Cerebellar nuclear complex (tissue), 1 donor: Measurements from ENCODE around the gene FANCL.
"Not testable (repeated sequence)": the region's sequence is repeated elsewhere in the genome, so short reads cannot be mapped to it uniquely, and the experiment has no call there.

ENCODE experiments used
- DNase-seq, 2 experiments: peaks; one replicate each; lab custom pipeline; 2025; lab: John Stamatoyannopoulos, UW

FANCL gene

DNA sequence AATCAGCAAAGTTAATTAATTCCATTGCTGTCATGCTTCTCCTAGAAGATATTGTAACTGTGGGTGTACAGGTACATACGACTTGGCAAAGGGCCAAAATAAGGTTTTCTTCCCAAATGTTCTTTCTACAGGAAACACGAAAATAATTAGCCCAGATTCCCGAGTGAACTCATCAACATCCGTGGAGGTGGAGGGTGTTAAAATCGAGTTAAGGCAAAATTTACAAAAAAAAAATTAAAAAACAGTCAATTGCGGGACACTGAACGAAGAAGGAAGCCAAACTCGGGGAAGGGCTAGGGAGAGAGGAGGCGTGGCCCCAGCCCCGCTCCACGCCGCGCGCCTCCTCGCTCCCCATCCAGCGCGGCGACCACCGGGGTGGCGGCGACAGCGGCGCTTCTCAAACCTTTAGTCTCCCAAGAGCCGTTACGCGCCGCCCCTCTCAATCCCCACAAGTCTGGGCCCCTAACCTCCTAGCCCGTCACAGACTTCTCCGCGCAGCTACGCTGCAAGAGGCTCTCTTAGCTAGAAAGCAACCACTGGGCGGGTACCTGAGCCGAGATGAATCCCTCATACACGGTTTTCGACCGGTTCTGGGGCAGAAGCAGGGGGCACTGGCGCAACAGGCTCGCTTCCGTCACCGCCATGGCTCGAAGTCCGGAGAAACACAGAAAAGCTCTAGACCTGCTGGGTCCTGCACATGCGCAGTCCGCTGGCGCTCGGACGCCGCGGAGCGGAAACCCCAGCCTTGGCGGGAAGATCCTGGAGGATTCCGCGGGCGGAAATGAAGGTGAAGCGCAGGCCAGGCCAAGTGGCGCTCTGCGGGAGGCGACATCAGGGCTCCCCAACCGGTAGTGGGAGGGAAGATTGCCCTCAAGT, at the start of gene FANCL:
TSS of gene FANCL (minus strand) at position 656 of the 876 bp plus-strand sequence. CDS start at position 644, 12 bp downstream.
- DNase-seq: no peak

DNA sequence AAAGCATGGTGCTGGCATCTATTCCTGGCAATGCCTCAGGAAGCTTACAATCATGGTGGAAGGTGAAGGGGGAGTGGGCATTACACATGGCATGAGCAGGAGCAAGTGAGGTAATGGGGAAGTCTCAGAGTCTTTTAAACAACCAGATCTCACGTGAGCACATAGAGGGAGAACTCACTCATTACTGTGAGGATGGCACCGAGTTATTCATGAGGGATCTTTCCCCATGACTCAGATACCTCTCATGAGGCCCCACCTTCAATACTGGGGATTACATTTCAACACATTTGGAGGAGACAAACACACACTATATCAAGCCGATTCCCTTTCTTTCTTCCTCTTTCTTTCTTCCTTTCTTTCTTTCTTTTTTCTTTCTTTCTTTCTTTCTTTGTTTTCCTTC, 47.9 kb upstream of the FANCL start:
- no peak for DNase-seq

DNA sequence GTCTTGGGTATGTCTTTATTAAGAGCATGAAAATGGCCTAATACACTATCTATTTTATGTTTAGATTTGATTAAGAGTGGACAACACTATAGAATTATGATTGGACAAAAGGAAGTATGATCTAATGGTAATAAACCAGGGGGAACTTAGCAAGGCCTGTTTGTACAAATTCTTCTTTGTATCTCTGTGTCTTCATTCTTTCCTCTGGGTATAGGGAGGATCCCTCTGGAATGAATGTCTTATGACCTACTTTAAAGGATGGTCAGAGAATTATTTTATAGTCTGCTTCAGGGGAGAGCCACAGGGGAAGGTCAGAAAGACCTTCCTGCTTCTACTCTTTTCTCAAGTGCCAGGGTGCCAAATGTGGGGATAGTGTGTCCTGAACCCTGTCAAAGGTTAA, 42.8 kb upstream of the FANCL start:
- no peak for DNase-seq

DNA sequence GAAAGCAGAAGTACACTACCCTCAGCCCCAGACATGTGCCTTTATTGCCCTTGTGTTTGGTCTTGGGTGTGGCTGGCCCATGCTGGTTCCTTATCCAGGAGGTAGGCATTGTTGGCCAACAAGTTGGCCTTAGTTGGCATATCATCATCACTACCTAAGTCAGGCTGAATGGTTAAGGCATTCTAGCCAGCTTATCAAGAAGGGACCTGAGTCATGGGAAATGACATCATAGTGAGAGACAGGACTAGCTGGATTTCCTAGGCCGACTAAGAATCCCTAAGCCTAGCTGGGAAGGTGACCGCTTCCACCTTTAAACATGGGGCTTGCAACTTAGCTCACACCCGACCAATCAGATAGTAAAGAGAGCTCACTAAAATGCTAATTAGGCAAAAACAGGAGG, 34.0 kb upstream of the FANCL start:
- not testable (repeated sequence) for DNase-seq

DNA sequence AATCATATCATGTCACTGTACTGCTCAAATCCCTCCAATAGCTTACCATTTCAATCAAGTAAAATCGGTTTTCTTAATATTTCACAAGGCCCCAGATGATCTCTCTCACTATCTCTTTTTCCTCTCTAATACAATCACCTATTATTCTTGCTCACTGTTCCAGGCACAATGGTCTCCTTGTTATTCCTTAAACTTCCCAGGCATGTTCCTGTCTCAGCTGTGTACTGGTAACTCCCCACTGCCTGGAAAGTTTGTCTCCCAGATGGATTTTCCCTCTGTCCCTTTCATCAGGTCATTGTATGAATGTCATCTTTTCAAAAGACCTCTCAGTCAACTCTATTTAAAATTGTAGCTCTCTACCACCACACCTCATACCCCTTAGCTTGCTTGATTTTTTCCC, 30.7 kb upstream of the FANCL start:
- DNase-seq: no peak

DNA sequence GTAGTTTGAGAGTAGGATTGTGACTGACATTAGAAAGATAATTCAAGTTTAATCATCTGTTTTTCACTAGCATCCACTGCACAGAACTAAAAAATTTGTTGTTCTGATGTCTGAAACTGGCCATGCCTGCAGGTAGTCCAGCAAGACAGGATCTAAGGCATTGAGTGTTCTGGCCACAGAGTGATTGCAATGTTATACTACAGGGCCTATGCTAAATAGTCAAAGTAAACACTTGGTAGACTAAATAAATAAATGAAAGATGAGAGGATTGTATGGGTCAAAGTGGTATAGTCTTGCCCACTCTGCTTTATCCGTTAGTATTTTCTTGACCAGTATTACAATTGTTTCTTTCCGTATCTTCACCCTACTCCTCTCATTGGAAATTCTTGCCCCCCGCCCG, 27.6 kb upstream of the FANCL start:
- DNase-seq: no peak

DNA sequence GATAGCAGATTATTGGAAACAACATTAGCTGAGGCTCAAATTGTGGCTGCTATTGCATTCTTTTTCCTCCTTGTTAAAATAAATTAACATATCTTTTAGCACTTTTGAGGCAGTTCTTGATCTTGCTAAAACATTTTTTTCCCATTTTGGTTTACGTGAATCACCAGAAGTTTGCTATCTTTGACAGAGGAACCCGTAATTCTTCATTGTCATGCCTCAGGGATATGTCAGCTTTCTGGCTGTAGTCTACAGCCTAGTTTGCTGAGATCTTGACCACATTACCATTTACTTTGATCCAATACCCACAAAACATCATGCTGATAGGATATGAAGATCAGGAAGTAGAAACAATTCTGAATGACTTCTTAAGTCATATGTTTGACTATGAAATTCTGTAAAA, 25.1 kb upstream of the FANCL start:
- no peak for DNase-seq

DNA sequence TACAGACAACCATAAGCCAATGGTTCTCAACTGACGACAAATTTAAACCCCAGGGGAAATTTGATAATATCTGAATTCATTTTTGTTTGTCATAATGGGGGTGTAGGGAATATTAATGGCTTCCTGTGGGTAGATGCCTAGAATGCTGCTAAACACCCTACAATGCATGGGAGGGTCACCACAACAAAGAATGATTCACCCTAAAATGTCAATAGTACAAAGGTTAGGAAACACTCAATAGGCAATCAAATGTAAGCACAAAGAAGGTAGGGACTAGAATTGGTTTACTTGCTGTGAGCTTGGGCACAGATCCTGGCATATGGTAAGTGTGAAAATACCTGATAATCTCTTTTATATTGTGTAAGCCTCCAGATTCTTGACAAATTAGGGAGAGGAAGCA, 20.1 kb upstream of the FANCL start:
- DNase-seq: no peak

DNA sequence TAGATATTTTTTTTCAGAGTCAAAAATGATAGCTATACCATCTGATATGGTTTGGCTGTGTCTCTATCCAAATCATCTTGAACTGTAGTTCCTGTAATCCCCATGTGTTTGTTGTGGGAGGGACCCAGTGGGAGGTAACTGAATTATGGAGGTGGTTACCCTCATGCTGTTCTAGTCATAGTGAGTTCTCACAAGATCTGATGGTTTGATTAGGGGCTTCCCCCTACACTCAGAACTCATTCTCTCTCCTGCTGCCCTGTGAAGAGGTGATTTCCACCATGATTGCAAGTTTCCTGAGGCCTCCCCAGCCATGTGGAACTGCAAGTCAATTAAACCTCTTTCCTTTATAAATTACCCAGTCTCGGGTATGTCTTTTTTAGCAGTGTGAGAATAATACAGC, 17.3 kb upstream of the FANCL start:
- not testable (repeated sequence) for DNase-seq

DNA sequence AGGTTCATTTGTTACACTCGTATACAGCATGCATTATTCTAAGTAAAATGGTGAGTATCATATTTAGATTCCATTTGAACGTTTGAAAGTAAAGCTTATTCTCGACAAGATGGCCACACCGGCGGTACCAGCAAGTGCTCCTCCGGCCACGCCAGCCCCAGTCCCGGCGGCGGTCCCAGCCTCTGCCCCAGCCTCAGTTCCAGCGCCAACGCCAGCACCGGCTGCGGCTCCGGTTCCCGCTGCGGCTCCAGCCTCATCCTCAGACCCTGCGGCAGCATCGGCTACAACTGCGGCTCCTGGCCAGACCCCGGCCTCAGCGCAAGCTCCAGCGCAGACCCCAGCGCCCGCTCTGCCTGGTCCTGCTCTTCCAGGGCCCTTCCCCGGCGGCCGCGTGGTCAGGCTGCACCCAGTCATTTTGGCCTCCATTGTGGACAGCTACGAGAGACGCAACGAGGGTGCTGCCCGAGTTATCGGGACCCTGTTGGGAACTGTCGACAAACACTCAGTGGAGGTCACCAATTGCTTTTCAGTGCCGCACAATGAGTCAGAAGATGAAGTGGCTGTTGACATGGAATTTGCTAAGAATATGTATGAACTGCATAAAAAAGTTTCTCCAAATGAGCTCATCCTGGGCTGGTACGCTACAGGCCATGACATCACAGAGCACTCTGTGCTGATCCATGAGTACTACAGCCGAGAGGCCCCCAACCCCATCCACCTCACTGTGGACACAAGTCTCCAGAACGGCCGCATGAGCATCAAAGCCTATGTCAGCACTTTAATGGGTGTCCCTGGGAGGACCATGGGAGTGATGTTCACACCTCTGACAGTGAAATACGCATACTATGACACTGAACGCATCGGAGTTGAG, 10.4 kb upstream of the FANCL start:
- not testable (repeated sequence) for DNase-seq

DNA sequence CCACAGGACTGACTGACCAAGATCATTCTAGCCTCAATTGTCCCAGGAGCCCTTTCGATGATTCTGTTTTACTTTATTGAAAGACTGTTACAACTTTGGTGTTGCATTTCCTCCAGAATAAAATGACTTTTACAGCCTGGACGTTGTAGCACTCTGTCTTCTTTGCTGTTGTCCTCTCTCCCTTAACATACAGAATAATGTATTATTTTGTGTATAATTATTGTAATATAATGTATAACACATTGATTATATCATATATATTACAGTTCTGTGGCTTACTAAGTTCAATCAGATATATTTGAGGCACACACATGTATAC, 380 bp upstream of the FANCL start:
- no peak for DNase-seq

DNA sequence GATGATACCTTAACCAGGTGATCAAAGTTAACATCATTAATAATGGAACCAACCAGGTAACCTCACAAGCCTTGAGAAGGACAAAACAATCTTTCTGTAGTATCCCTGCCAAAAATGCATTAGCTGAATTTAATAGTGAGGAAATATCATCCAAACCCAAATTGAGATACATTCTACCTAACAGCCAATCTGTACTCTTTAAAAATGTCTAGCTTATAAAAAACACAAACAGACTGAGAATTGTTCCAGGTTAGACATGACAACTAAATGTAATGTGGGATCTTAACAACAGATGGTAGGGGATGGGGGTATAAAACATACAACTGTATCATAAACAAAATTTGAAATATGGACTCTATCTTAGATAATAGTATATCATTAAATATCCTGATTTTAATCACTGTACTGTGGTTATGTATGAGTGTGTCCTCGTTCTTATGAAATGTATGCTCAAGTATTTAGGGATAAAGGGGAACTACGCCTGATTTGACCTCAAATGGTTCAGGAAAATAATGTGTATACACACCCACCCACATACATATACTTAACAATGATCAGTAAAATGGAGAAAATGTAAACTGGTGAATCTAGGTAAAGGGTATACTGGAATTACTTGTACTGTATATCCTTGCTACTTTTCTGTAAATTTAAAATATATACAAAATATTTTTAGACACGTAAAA, 1.7 kb downstream of the FANCL start:
- no peak for DNase-seq

DNA sequence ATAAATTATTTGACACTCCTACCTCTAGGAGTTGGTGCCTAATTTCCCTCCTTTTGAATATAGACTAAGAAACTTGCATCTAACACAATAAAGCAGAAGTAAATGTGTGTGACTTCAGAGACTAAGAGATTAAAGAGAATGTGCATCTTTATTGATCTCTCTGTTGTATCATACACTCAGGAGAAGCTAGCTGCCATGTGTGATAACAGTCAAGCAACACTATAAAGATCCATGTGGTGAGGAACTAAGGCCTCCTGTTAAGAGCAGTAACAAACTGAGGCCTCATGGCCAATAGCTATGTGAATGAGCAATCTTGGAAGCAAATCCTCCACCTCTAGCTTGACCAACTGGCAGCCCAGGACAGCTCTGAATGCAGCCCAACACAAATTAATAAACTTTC, 3.4 kb downstream of the FANCL start:
- DNase-seq: no peak

DNA sequence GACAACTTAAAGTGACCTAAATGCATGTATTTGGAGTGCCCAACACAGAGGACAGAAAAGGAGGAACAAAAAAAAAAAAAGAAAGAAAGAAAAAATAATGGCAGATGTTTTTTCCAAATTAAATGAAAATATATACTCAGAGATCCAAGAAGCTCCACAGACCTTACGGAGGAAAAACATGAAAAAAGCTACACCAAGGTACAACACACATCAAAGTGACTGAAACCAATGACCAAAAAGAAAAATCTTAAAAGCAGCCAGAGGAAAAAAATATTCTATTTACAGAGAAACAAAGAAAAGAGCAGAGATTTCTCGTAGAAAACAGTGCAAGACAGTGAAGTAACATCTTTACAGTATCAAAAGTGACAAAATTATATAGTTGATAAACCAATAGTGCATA, 5.1 kb downstream of the FANCL start:
- no peak for DNase-seq

DNA sequence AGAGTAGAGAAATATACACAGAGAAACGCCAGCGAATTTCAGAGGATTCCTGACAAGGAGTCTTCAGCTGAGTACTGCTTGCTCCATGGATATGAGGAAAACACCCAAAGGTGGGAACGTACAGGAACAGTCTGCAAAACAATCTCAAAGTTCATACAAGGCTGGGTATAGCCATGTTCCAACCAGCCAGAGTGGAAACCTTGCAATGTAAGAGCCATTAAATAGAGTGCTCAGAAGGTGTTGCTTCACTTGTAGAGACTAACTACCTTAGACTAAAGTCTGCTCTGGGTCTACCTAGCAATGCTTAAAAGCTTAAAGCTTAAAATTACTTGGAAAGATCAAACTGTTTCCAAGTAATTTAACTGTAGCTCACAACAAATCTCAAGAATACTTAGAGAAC, 6.0 kb downstream of the FANCL start:
- DNase-seq: no peak

DNA sequence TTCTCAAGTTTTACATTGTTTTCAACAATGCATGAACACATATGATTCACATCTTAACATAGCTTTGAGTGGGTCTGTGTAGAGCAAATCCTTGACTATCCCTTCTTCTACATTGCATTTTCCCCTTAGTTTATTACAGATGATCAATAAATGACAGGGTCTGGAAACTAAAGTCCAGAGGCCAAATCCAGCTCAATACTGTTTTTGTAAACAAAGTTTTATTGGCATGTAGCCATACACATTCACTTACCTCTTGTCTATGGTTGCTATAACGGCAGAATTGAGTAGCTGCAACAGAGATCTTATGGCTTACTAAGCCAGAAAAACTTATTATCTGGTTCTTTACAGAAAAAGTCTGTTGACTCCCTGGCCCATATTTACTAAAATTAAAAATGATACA, 12.8 kb downstream of the FANCL start:
- DNase-seq: no peak

DNA sequence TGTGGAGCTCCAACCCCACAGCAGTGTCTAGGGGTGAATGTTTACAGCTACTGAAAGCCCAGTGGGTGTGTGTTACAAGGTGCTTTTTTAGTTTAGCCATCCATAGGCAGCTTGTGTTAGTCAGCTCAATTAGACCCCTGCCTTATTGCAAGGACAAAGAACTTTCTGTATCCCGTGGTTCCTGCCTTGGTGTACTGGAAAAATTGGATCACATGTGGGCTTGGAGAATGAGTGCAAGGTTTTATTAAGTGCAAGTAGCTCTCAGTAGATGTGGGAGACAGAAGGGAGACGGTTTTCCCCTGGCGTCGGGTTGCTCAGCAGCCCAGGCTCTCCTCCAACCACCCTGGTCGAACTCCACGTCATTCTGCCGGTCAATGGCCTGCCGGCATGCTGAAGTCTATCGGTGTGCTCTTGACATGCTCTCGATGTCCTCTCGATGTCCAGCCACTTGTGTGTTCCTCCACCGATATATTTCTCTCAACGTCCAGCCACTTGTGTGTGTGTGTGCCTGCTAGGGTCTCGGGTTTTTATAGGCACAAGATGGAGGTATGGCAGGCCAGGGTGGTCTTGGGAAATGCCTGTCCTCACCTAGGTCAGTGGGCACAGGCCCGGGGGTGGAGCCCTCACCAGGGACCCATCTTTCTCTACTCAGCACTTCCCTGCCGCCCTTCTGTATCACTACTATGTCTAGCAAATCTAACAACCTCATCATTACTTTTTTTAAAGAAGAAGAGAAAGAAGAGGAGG, 13.8 kb downstream of the FANCL start:
- no peak for DNase-seq

DNA sequence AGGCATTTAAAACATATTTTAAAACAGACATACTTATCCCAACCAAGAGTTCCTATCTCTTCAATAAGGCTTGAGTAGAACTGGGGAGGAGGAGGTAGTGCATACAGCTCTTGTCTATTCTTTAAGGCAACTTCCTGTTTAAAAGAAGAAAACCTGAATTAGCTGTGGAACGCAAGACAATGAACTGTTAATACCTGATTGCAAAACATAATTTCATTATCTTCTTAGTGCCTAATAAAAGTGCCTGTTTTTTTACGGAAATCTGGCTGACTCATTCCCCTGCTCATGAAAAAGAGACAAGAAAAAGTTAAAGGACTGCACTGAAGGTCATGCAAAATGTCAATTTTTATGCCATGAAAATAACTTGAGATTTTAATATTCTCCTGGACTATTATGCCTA, 19.2 kb downstream of the FANCL start:
- no peak for DNase-seq

DNA sequence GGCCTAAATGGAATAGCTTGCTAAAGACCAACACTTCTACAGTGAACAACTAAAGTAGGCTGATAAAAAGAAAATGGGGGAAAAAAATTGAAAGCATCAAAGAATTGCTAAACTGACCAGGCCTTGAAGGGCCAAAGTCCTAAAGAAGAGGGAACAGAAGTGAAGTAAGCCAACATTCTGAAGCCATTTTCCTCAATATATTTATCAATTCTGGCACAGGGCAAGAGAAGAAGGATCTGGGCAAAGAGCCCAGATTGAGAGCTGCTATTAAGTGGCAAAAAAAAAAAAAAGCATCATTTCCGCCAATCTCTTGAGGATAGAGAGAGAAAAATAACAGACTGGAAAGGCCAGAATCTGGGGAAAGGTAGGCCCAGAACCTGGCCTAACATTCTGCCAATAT, 25.7 kb downstream of the FANCL start:
- DNase-seq: no peak

DNA sequence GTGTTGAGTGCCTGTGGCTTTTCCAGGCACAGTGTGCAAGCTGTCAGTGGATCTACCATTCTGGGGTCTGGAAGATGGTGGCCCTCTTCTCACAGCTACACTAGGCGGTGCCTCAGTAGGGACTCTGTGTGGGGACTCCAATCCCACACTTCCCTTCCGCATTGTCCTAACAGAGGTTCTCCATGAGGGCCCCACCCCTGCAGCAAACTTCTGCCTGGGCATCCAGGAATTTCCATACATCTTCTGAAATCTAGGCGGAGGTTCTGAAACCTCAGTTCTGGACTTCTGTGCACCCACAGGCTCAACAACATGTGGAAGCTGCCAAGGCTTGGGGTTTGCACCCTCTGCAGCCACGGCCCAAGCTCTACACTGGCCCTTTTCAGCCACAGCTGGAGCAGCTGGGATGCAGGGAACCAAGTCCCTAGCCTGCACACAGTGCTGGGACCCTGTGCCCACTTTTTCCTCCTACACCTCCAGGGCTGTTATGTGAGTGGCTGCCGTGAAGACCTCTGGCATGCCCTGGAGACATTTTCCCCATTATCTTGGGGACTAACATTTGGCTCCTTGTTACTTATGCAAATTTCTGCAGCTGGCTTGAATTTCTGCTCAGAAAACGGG, 30.1 kb downstream of the FANCL start:
- DNase-seq: not testable (repeated sequence)

DNA sequence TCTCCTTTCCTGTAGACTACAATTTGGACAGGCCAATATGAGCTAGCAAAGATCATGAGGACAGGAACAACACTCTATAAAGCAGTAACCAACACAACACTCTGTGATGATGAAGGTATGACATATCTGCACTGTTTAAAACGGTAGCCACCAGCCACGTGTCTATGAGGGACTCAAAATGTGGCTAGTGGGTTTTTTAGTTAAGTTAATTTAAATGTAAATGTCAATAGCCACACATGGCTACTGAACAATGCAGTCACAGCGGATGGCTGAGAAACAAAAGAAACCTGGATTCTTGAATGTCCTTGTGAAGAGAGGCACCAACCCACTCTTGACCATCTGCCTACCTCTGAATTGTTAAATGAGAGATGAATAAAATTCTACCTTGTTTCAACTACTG, 33.9 kb downstream of the FANCL start:
- DNase-seq: no peak

DNA sequence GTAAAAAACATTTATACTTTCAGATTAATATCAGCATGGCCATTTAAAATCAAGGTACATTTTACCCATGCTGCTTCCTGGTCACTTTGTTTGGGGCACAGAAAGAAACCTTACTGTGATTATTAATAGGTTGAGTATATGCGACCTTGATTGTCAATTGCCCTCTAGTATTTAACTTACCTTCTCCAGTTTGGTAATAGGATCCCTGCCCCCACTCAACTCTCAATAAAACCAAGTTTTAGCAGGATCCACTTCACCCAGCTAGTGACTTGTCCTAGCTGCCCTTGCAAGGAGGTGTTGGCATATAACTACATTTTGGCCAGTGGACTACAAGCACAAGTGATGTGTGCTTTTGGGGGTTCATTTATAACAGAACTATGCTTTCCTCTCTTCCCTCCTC, 34.3 kb downstream of the FANCL start:
- no peak for DNase-seq
